Measurements from ENCODE around the gene FAM177B.

FAM177B gene

DNA sequence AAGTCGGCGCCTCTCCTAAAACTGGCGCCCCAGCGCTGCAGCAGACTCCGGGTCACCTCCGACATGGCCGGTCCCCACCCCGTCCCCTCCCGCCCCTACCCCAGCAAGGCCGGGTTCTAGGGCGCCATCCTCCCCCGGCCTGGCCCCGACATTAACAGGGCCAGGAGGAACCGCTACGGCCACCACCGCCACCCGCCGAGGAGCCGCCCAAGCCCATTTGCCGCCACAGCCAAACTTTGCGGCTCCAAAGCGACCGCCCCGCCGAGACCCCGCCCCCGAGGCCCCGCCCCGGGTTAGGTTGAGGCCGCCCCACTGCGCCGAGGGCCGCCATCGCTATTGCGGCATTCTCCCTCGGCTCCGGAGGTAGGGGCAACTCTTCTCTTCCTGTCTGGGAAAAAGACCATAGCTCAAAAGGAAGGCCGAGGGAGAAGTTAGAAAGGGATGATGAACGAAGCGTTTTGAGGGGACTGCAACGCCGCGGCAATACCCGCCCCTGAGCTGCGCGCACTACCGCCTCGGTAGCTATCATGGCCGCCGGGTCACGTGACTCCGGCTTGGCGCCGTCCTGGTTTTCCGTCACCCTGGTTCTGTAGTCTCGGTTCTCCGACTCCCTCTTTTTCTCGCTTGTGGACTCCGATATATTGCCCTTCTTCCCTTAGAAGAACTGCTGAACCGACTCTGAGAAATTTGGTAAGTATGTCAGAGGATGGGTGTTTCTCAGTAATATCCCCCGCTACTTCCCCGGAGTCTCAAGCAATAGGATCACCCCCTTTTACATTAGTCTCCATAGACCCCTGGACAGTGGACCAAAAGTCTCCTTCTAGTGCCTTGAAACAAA, 24.5 kb upstream of the FAM177B start, which contains the start of the genes AIDA and BROX:
Gene AIDA (minus strand): TSS at position 239 of the 838 bp plus-strand sequence. CDS start 174 bp downstream, at position 65.
Gene BROX (plus strand): TSS at position 312 of the 838 bp plus-strand sequence. CDS start 3,136 bp downstream, outside the sequence.
- peak within 1 kb of the TSS; percentile 78 for H3K4me2 ChIP-seq (ENCODE audit: insufficient read depth, low read length)
- H3K36me3 ChIP-seq (ENCODE audit: insufficient read depth, low read length) = peaks cover 28% of the 10 kb centered on the region
- TF ChIP-seq, protein P1, sequence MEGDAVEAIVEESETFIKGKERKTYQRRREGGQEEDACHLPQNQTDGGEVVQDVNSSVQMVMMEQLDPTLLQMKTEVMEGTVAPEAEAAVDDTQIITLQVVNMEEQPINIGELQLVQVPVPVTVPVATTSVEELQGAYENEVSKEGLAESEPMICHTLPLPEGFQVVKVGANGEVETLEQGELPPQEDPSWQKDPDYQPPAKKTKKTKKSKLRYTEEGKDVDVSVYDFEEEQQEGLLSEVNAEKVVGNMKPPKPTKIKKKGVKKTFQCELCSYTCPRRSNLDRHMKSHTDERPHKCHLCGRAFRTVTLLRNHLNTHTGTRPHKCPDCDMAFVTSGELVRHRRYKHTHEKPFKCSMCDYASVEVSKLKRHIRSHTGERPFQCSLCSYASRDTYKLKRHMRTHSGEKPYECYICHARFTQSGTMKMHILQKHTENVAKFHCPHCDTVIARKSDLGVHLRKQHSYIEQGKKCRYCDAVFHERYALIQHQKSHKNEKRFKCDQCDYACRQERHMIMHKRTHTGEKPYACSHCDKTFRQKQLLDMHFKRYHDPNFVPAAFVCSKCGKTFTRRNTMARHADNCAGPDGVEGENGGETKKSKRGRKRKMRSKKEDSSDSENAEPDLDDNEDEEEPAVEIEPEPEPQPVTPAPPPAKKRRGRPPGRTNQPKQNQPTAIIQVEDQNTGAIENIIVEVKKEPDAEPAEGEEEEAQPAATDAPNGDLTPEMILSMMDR (IDR thresholded peaks at IDR 0.05; ENCODE audit: borderline replicate concordance, extremely low read depth, low read length, poor library complexity, severe bottlenecking) = no peak
- TF ChIP-seq EZH2 (IDR thresholded peaks at IDR 0.05; ENCODE audit: borderline replicate concordance, low read depth, low read length, severe bottlenecking) = no peak
- peak within 1 kb of the TSS; percentile 97 for H3K27ac ChIP-seq (ENCODE audit: low read length)
- H4K20me1 ChIP-seq (ENCODE audit: insufficient read depth, low read length) = 0 out of 2 replicates have a peak, but pooled peaks cover 5% of the 10 kb centered on the region
- H2AFZ ChIP-seq (ENCODE audit: low read depth, low read length) = peak within 1 kb of the TSS; percentile 95
- peak within 1 kb of the TSS; percentile 85 for H3K9ac ChIP-seq (ENCODE audit: low read depth, low read length)
- no peaks in the 10 kb centered on the region for H3K27me3 ChIP-seq (ENCODE audit: insufficient read depth, low read length, poor library complexity)
- H3K4me3 ChIP-seq (ENCODE audit: low read depth in 1 of 2, low read length in 2 of 2) = peak within 1 kb of the TSS; percentile 73 to 79
- DNase-seq = peak; percentile 92
- ATAC-seq (ENCODE audit: insufficient read depth, low read depth) = peak; percentile 73
- H3K79me2 ChIP-seq (ENCODE audit: insufficient read depth, low read length) = peaks cover 65% of the 10 kb centered on the region
- H3K4me1 ChIP-seq (ENCODE audit: insufficient read depth, low read length) = peaks cover 36% of the 10 kb centered on the region
- H3K9me3 ChIP-seq (ENCODE audit: insufficient read depth, low read length, severe bottlenecking) = no peaks in the 10 kb centered on the region

GRCh38 chr1:222713091-222713961, 23.7 kb upstream of the FAM177B start:
- Histone ChIP-seq H3K4me1 (ENCODE audit: insufficient read depth, low read length) (peaks cover 36% of the 10 kb centered on the region), H3K27ac (ENCODE audit: low read length) (peak overlapping the region; percentile 97), H3K36me3 (ENCODE audit: insufficient read depth, low read length) (peaks cover 31% of the 10 kb centered on the region), H4K20me1 (ENCODE audit: insufficient read depth, low read length) (0 out of 2 replicates have a peak, but pooled peaks cover 5% of the 10 kb centered on the region), H3K4me2 (ENCODE audit: insufficient read depth, low read length) (peak overlapping the region; percentile 72), H3K4me3 (ENCODE audit: low read depth in 1 of 2, low read length in 2 of 2) (peak overlapping the region; percentile 73 to 77), H3K79me2 (ENCODE audit: insufficient read depth, low read length) (peaks cover 58% of the 10 kb centered on the region), H3K9me3 (ENCODE audit: insufficient read depth, low read length, severe bottlenecking) (no peaks in the 10 kb centered on the region), H3K27me3 (ENCODE audit: insufficient read depth, low read length, poor library complexity) (no peaks in the 10 kb centered on the region), H2AFZ (ENCODE audit: low read depth, low read length) (peak overlapping the region; percentile 95), H3K9ac (ENCODE audit: low read depth, low read length) (peak overlapping the region; percentile 85)
- TF ChIP-seq, protein P1 (IDR thresholded peaks at IDR 0.05; ENCODE audit: borderline replicate concordance, extremely low read depth, low read length, poor library complexity, severe bottlenecking) = peak; percentile 47
- no peak for TF ChIP-seq EZH2 (IDR thresholded peaks at IDR 0.05; ENCODE audit: borderline replicate concordance, low read depth, low read length, severe bottlenecking)
- peak; percentile 82 for ATAC-seq (ENCODE audit: insufficient read depth, low read depth)
- DNase-seq = peak; percentile 97

DNA sequence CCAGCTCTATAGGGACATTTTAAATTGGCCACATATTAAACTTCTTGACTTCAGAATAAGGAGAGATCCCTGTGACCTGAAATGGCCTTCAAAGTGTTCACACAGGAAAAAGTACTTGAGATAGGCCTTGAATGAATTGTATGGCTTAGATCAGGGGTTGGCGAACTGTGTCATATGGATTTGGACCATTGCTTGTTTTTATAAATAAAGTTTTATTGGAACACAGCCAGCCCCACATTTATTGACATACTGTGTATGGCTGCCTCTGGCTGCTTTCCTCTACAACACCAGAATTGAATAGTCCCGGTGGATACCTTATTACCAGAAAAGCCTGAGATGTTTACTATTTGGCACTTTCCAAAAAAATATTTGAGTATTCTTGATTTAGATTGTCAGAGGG, 20.6 kb upstream of the FAM177B start:
- Histone ChIP-seq H2AFZ (ENCODE audit: low read depth, low read length) (no peak overlapping the region), H3K9me3 (ENCODE audit: insufficient read depth, low read length, severe bottlenecking) (no peaks in the 10 kb centered on the region), H3K9ac (ENCODE audit: low read depth, low read length) (no peak overlapping the region), H4K20me1 (ENCODE audit: insufficient read depth, low read length) (no peaks in the 10 kb centered on the region), H3K27me3 (ENCODE audit: insufficient read depth, low read length, poor library complexity) (no peaks in the 10 kb centered on the region), H3K4me3 (ENCODE audit: low read depth in 1 of 2, low read length in 2 of 2) (no peak overlapping the region), H3K79me2 (ENCODE audit: insufficient read depth, low read length) (peaks cover 28% of the 10 kb centered on the region), H3K4me1 (ENCODE audit: insufficient read depth, low read length) (peaks cover 15% of the 10 kb centered on the region), H3K4me2 (ENCODE audit: insufficient read depth, low read length) (no peak overlapping the region), H3K27ac (ENCODE audit: low read length) (no peak overlapping the region), H3K36me3 (ENCODE audit: insufficient read depth, low read length) (peaks cover 45% of the 10 kb centered on the region)
- TF ChIP-seq EZH2 (IDR thresholded peaks at IDR 0.05; ENCODE audit: borderline replicate concordance, low read depth, low read length, severe bottlenecking) = no peak
- TF ChIP-seq, protein P1 (IDR thresholded peaks at IDR 0.05; ENCODE audit: borderline replicate concordance, extremely low read depth, low read length, poor library complexity, severe bottlenecking) = no peak
- ATAC-seq (ENCODE audit: insufficient read depth, low read depth) (no peak), DNase-seq (no peak)
